AG09319 (cell line): ENCODE measurements around the gene CSPG4.
"Not testable (repeated sequence)": the region's sequence is repeated elsewhere in the genome, so short reads cannot be mapped to it uniquely, and the experiment has no call there.

Experiments used
- DNase-seq: peaks from one replicate; pipeline ENCODE4 v3.0.0-alpha.2; 2010; ENCODE audit warnings: low read depth; ENCODE audit errors: extremely low read depth
- TF ChIP-seq, protein P1 (sequence below): IDR thresholded peaks from 2 replicates; pipeline ENCODE4 v1.5.1; 2011; ENCODE audit warnings: low read depth, mild to moderate bottlenecking, inconsistent platforms, low read length, moderate library complexity

The CSPG4 gene

DNA sequence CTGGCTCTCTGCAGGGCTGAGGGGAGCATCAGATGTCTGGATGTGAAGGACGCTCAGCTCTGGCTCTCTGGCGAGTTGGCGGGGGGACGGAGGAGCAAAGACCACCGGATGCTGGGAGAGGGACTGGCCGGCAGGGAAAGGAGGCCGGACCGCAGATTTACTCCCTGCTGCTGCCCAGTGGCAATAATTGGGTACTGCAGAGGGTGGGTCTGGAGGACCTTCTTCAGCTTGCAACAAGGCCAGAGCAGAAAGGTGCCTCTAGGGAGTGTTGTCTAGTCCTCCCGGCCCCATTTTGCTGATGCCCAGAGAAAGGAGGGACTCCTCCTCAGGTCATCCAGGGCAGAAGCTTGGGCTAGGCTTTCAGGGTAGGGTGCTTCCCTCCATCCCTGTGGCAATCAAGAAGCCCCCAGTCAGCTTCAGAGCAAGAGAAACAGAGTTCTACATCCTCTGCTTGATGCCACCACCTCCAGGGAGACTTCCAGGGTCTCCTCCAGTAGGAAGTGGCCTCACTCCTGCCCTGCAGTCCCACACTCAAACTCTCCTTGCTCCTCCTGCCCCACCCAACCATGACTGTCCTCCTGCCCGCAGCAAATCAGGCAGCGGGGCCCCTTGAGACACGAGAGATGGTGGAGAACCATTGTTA, 20.3 kb upstream of the CSPG4 start:
- no peak for DNase-seq
- TF ChIP-seq, protein P1, sequence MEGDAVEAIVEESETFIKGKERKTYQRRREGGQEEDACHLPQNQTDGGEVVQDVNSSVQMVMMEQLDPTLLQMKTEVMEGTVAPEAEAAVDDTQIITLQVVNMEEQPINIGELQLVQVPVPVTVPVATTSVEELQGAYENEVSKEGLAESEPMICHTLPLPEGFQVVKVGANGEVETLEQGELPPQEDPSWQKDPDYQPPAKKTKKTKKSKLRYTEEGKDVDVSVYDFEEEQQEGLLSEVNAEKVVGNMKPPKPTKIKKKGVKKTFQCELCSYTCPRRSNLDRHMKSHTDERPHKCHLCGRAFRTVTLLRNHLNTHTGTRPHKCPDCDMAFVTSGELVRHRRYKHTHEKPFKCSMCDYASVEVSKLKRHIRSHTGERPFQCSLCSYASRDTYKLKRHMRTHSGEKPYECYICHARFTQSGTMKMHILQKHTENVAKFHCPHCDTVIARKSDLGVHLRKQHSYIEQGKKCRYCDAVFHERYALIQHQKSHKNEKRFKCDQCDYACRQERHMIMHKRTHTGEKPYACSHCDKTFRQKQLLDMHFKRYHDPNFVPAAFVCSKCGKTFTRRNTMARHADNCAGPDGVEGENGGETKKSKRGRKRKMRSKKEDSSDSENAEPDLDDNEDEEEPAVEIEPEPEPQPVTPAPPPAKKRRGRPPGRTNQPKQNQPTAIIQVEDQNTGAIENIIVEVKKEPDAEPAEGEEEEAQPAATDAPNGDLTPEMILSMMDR, result peak; percentile 84

DNA sequence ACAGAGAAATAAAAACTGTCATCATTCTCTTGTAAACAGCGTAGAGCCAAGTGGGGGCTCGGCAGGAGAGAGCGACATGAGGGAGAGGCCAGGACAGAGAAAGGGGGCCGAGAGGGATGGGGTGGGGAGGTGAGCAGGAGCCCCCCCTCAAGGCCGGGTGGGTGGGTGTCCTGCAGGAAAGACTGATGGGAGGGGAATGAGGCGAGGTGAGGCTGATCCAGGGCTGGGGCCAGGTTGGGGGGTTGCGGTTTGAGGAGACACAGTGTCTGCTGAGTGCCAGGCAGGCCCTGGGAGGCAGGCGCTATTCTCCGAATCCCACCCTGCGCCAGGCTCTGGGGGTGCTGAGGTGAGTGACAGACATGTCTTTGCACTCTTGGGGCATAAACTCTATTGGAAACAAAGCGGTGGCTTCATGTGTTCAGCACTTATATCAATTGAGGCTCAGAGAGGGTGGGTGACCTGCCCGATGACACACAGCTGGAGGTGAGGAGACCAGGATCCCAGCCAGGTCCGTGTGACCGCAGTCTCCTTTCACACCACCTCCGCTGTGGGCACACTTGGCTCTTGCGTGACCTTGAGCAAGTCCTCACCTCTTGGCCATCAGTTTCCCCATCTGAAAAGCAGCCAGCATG, 19.6 kb upstream of the CSPG4 start:
- TF ChIP-seq, protein P1, result no peak
- no peak for DNase-seq

DNA sequence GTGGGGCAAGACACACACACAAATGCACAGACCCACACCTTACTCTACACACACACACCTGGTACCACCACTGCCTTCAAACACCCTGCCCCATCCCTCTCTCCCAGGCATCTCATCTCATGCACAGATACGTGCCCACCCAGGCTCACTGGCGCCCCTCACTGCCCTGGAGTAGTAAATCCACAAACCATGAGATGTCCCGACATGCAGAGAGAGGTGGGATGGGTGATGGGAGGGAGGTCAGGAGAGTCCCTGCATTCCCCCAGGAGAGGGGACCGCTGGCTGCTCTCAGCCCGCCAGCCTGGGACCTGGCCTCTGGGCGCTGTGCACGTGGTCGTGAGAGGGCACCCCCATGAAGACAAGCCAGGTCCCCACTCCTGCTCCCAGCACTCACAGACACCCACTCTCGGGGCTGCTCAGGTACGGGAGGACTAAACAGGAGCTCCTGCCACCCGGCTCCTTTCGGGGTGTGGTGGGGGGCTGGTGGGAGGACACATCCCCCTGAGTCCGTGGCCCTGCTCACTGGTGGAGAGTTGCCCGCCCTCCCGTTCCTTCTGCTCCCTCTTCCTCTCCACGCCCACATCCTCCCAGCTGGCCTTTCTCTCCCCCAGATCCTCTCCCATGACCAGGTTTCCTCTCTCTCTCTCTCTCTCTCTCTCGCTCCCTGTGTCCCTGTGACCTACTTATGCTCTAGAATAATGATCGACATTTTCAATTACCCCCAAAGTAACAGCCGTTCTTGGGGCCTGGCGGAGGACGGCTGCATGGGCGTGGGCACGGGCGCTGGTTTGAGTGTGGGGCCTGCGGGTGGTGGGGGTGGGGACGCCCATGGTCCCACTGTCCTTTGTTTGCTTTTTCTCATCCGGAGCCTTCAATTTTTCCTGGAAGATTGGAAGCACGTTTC, 18.9 kb upstream of the CSPG4 start:
- TF ChIP-seq, protein P1, result no peak
- DNase-seq, result no peak

DNA sequence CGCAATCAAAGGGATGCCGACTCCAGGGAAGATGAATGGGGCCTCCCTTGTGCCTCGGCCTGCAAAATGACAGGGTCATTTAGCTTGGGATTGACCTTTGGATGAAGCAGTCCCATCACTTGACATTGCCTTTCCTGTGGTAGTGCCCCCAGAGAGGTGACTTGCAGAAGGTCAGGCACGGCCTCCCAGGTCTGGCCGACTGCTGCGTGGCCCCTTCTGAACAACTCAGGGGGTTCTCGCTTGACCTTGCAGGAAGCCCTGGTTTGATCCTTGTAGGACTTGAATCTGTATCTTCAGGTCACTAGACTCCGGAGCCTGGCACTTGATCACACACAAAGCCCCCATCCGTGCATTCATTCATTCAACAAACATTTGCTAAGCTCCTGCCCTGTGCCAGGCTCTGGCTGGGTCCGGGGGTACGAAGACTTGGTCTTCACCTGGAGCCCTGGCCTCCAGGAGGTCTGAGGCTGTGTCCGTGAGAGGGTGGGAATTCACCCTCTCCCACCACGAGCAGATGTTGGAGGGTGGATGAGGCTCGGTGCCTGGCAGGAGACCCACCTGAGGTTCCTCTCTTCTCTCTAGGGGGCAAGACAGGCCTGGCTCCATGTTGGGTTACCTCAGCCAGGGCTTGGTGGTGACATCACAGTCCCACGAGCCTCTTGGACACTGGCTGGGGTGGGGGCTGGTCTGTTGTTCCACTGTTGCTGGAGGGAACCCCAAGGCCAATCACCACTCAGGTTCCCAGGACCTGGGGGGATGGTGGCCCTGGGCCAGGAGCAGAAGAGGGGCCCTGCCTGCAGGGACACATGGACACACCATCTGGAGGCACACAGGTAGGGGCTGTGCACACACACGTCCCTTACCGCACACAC, 18.0 kb upstream of the CSPG4 start:
- DNase-seq, result not testable (repeated sequence)

DNA sequence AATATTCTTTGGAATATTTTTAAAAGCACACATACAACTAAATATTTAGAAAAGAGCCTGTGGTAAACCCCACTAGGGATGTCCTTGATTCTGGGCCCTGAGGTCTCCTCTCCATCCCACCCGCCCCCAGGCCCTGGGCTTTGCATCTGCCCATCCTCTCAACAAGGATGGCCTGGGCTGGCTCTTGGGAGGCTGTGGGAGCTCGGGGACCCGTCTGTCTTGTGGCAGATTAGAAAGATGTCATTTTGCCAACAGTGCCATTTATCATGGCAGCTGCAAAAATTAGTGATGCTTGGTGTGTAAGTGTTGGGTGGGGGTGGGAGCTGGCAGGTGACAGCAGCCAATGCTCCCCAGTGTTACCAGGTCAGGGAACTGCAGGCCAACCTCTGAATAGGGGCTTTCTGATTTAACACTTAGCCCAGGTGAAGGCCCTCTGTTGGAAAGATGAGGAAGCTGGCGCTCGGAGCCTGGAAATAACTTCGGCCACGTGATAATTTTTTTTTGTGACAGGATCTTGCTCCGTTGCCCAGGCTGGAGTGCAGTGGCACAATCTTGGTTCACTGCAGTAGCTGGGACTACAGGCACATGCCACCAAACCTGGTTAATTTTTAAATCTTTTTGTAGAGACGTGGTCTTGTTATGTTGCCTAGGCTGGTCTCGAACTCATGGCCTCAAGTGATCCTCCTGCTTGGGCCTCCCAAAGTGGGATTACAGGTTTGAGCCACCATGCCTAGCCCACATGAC, 16.9 kb upstream of the CSPG4 start:
- TF ChIP-seq, protein P1, result no peak

DNA sequence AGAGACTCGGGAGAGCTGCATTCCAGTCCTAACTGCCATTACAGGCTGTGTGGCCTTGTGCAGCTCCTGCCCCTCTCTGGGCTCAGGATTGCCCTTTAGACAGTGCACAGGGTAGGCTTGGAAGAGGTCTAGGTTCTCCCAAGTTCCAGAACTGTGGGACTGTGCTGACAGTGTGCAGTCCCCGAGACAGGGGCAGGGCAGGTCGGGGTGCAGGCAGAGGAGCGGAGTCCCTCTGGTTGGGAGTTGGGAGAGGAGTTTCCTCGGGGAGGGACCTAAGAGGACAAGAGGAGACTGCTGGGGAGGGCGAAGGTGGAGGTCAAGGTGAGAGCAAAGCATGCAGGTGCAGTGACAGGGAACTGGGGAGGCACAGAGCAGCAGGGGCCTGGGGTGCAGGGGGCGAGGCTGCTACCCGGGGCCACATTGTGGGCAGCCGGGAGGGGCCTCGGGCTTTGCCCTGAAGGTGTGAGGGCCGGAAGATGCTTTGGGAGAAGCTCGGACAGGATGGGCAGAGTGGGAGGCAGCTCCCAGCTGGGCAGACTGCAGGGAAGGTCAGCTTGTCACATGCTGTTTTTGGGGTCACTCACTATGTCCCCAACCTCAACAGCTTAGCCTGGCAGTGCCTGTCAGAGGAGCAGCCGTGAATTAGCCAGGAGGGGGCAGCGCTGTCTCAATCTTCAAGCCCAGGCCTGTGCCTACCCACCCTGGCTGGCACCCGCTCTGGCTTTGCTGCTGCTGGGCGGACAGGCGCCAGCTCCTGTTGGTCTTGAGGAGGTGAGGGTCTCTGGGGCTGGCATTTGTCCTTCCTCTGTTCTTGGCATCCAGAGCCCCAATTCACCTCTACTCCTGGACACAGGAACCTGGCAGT, 15.4 kb upstream of the CSPG4 start:
- no peak for DNase-seq
- TF ChIP-seq, protein P1, result peak; percentile 46

More for the DNA sequence above, 16.9 kb upstream of the CSPG4 start:
- DNase-seq, result no peak
